Kidney tubule cell (primary cell): ENCODE data around the gene CAMSAP3.

Source experiments
- DNase-seq: peaks from one replicate; pipeline ENCODE4 v3.0.0-alpha.2; 2018; ENCODE audit warnings: low spot score

CAMSAP3 gene

GRCh38 chr19:7648265-7649014, 52.8 kb downstream of the CAMSAP3 start:
- DNase-seq = no peak

- DNase-seq = no peak
Observed at GRCh38 chr19:7650148-7650547, 54.5 kb downstream of the CAMSAP3 start.

- DNase-seq = peak; percentile 77
Observed at GRCh38 chr19:7652061-7652641, 56.5 kb downstream of the CAMSAP3 start.

GRCh38 chr19:7654401-7654800, 58.7 kb downstream of the CAMSAP3 start:
- no peak for DNase-seq

- no peak for DNase-seq
Observed at GRCh38 chr19:7655581-7655980, 59.9 kb downstream of the CAMSAP3 start.

GRCh38 chr19:7657131-7657751, 61.6 kb downstream of the CAMSAP3 start:
- no peak for DNase-seq

- no peak for DNase-seq
Observed at GRCh38 chr19:7658219-7658686, 62.6 kb downstream of the CAMSAP3 start.

GRCh38 chr19:7661744-7662538, 66.3 kb downstream of the CAMSAP3 start:
- DNase-seq = no peak

- DNase-seq = no peak
Observed at GRCh38 chr19:7662657-7663056, 67.0 kb downstream of the CAMSAP3 start.

- no peak for DNase-seq
Observed at GRCh38 chr19:7663706-7664105, 68.0 kb downstream of the CAMSAP3 start.

GRCh38 chr19:7665076-7665475, 69.4 kb downstream of the CAMSAP3 start:
- DNase-seq = no peak
